ENCODE results near the gene CAMKK2. TPM values are rescaled to one million over a fixed set of nuclear protein-coding genes. Genes with fewer than 3 reads are reported as not detected.

The CAMKK2 gene
- total RNA-seq, 4 donors from 2014 or later = 25.1 to 43.7 (median 30.9) TPM

- TF ChIP-seq, protein P1, sequence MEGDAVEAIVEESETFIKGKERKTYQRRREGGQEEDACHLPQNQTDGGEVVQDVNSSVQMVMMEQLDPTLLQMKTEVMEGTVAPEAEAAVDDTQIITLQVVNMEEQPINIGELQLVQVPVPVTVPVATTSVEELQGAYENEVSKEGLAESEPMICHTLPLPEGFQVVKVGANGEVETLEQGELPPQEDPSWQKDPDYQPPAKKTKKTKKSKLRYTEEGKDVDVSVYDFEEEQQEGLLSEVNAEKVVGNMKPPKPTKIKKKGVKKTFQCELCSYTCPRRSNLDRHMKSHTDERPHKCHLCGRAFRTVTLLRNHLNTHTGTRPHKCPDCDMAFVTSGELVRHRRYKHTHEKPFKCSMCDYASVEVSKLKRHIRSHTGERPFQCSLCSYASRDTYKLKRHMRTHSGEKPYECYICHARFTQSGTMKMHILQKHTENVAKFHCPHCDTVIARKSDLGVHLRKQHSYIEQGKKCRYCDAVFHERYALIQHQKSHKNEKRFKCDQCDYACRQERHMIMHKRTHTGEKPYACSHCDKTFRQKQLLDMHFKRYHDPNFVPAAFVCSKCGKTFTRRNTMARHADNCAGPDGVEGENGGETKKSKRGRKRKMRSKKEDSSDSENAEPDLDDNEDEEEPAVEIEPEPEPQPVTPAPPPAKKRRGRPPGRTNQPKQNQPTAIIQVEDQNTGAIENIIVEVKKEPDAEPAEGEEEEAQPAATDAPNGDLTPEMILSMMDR (IDR thresholded peaks at IDR 0.05; ENCODE audit: low read depth) = no peak
These were observed 66.0 kb downstream of the CAMKK2 start for GRCh38 chr12:121230538-121230907.

DNA sequence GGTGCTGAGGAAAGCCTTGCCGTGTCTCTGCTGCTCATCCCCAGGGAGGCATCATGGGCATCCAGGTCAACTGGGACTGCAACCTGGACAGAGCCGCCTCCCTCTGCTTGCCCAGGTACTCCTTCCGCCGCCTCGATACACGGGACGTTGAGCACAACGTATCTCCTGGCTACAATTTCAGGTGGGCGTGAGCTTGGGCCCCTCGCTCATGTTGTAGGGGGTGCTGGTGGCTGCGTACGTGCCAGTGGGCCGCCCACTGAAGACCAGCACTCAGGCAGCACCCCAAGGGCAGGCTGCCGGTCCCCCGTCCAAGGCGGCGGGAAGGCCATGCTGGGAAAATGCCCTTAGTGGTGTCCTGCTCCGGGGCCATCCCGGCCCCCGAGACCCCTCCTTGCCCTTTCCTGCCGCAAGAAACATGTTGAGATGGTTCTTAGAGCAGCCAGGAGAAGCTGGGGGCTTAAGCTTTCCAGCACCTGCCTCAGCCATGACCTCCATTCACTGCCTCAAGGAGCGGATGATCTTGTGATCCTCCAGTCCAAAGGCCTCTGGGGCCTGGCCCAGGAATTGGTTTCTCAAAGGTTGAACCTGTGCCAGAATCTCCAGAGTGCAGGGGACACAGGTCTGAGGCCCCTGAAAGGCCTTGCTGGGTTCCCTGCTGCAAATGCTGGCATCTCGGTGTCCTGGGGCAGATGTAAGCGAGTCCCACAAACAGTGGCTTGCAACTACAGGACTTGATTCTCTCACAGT is 67.4 kb downstream of the CAMKK2 start:
- TF ChIP-seq, protein P1 (IDR thresholded peaks at IDR 0.05; ENCODE audit: low read depth) = no peak

DNA sequence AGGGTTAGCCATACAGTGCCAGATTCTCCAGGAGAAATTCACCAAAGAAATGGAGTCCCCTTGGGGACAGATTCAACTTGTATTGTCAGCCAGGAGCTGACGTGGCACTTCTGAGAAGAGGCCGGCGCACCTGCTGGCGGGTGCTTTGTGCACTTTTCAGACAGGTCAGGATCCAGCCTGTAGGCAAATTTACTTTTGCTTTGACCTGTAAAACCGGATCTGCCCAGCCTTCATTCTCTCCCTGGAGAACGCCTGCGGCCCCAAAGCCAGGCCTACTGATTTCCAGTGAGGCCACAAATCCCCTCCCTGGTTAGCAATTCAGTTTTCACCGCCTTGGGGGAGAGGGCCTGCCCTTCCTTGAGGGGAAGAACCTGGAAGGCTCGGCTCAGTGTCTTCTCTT is 69.2 kb downstream of the CAMKK2 start:
- TF ChIP-seq, protein P1 (IDR thresholded peaks at IDR 0.05; ENCODE audit: low read depth) = no peak

DNA sequence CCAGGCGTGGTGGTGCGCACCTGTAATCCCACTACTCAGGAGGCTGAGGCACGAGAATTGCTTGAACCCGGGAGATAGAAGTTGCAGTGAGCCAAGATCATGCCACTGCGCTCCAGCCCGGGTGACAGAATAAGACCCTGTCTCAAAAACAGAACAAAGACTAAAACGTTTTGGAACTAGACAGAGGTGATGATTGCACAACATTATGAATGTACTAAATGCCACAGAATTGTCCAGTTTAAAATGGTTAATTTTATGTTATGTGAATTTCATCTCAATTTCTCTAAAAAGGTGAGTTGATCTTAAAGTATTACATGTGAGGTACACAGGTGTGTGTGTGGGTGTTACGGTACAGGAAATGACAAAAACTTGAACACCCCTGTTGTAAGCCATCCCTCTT is 70.1 kb downstream of the CAMKK2 start:
- TF ChIP-seq, protein P1 (IDR thresholded peaks at IDR 0.05; ENCODE audit: low read depth) = no peak

GRCh38 chr12:121224591-121224990 is 71.9 kb downstream of the CAMKK2 start:
- TF ChIP-seq, protein P1 (IDR thresholded peaks at IDR 0.05; ENCODE audit: low read depth) = no peak

DNA sequence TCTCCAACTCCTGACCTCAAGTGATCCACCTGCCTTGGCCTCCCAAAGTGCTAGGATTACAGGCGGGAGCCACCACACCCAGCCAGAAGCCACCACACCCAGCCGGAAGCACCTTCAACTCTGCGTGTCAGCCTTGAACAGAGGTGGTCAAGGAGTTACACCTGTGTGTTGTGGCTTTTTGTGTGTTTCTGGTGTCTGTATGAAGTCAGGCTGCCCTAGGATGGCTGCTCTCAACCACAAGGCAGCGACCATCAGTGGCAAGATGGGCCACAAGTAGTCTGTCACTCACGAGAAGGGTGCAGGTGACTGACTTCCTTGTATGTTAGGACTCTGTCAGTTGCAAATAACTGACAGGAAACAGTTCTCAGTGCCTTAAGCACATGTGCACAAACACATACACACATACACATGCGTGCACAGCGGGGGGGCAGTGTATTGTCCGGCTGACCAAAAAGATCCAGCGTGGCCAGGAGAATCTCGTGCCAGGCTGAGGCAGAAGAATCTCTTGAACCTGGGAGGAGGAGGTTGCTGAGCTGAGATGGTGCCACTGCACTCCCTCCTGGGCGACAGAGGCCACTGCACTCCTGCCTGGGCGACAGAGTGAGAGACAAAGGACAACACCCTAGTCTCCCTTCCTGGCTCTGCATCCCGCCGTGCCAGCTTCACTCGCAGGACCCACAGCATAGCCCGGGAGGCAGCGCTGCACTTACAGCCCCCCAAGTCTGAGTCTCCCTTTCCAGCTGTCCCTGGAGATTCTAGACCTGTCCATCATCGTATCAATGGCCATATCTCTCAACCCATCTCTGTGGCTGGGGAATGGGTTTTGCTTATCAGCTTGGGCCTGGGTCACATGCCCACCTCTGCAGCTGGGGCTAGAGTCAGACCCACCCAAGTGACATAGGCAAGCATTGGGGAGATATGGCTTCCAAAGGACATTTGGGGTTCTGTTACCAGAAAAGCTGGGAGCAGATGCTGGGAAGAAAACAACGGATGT is 72.9 kb downstream of the CAMKK2 start:
- TF ChIP-seq, protein P1 (IDR thresholded peaks at IDR 0.05; ENCODE audit: low read depth) = no peak

- TF ChIP-seq, protein P1 (IDR thresholded peaks at IDR 0.05; ENCODE audit: low read depth) = no peak
These were observed 73.7 kb downstream of the CAMKK2 start for GRCh38 chr12:121222847-121223246.

Data from subcutaneous adipose tissue (tissue), 4 donors.